CD4-positive, alpha-beta T cell (primary cell): ENCODE results near the gene AUTS2. TPM values are rescaled to one million over a fixed set of nuclear protein-coding genes. Genes with fewer than 3 reads are reported as not detected.

Experiments
- ATAC-seq: fragments of 200-7000 bp; cut with Tn5 transposase; one replicate; pipeline ENCODE4 v1.10.0; 2022; ENCODE audit warnings: mild to moderate bottlenecking; ENCODE audit not compliant: poor library complexity
- CTCF ChIA-PET: fragments of 350-600 bp; sonication (Branson Sonifier 250); formaldehyde crosslinking; loops from one replicate; lab custom pipeline; 2021; ENCODE audit warnings: antibody characterized with exemption, inconsistent platforms; lab: Charles Lee
- POLR2A ChIA-PET: fragments of 350-600 bp; sonication (Branson Sonifier 250); formaldehyde crosslinking; loops from one replicate; lab custom pipeline; 2021; ENCODE audit warnings: antibody characterized with exemption, inconsistent platforms; lab: Charles Lee
- DNase-seq, 14 experiments: peaks; one replicate each; pipeline ENCODE4 v3.0.0-alpha.2; 2013 to 2020; ENCODE audit warnings: mixed read lengths in 2 of 14
- H3K27ac ChIP-seq, 2 donors: one replicate each; pipeline versions ENCODE4 v1.5.1 to v1.7.0; 2013; ENCODE audit warnings: low read length in 2 of 2, low read depth in 1 of 2, mild to moderate bottlenecking in 1 of 2
- H3K27me3 ChIP-seq, 2 experiments: 1 replicate in 1 of 2; 2 replicates in 1 of 2; pipeline versions ENCODE4 v1.6.1 to v1.7.0; 2013; ENCODE audit warnings: low read length in 2 of 2, control low read depth in 1 of 2, mild to moderate bottlenecking in 1 of 2, moderate library complexity in 1 of 2; ENCODE audit not compliant: insufficient read depth in 2 of 2, control insufficient read depth in 1 of 2
- H3K36me3 ChIP-seq: one replicate; pipeline ENCODE4 v1.6.1; 2013; ENCODE audit warnings: low read length, control low read depth; ENCODE audit not compliant: insufficient read depth
- H3K4me1 ChIP-seq: one replicate; pipeline ENCODE4 v1.6.1; 2013; ENCODE audit warnings: low read length, control low read depth; ENCODE audit not compliant: insufficient read depth
- H3K4me3 ChIP-seq: one replicate; pipeline ENCODE4 v1.5.1; 2013; ENCODE audit warnings: mild to moderate bottlenecking, low read length, moderate library complexity
- H3K9me3 ChIP-seq, 2 experiments: 1 replicate in 1 of 2; 2 replicates in 1 of 2; pipeline versions ENCODE4 v1.6.1 to v1.7.0; 2013; ENCODE audit warnings: low read length in 2 of 2, mild to moderate bottlenecking in 2 of 2, control low read depth in 1 of 2, moderate library complexity in 1 of 2; ENCODE audit not compliant: control insufficient read depth in 1 of 2, insufficient read depth in 1 of 2
- H3K27ac Mint-ChIP-seq: one replicate; pipeline ENCODE4 v1.8.0; 2020; ENCODE audit warnings: mixed read lengths
- H3K27me3 Mint-ChIP-seq: one replicate; pipeline ENCODE4 v1.8.0; 2021; ENCODE audit warnings: mixed read lengths
- H3K36me3 Mint-ChIP-seq: one replicate; pipeline ENCODE4 v1.8.0; 2021; ENCODE audit warnings: low read depth, mixed read lengths
- H3K4me1 Mint-ChIP-seq: one replicate; pipeline ENCODE4 v1.8.0; 2021; ENCODE audit warnings: low read depth, mixed read lengths
- H3K4me3 Mint-ChIP-seq: one replicate; pipeline ENCODE4 v1.8.0; 2020; ENCODE audit warnings: mild to moderate bottlenecking, mixed read lengths
- H3K9me3 Mint-ChIP-seq: one replicate; pipeline ENCODE4 v1.8.0; 2020; ENCODE audit warnings: mixed read lengths
- intact Hi-C, 2 experiments: fragments of 100-400 bp; cut with DNase I in 1 of 2; cut with micrococcal nuclease in 1 of 2; formaldehyde crosslinking; loops; one replicate each; pipeline versions ENCODE4 v1.15.1 to v1.9.0; 2023 to 2025; cut with DNase I, micrococcal nuclease
- total RNA-seq, 174 experiments: library from RNA in 2 of 174; stranded (reverse) in 2 of 174; gene quantifications; one replicate each; pipeline ENCODE4 v1.2.3 and lab custom pipeline; 2021 to 2026
- TF ChIP-seq, protein P1 (sequence below): fragments of 200-600 bp; IDR thresholded peaks from one replicate; pipeline ENCODE4 v1.8.0; 2022; ENCODE audit warnings: antibody characterized with exemption, mild to moderate bottlenecking

AUTS2 gene
- total RNA-seq, 2 experiments from 2014 or later, result 43.6 to 47.6 TPM

DNA sequence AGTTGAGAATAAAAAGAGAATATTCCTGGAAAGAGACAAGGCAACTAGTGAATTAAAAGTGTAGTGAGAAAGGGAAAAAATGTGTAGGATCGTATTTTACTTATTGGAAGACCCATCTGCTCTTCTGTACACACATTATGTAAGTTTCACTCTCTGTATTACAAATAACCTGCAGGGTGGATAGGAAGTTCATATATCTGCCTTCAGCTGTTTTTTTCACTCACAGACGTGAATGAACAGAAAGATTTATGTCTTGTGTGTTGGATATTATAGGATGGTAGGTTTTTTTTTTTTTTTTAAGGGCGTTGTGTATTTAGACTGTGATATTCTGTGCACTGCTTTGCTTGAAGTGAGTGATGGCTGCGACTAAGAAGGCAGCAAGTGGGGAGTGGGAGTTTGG lies 266.5 kb downstream of the AUTS2 start:
- DNase-seq (no peak), ATAC-seq (no peak)
- Mint-ChIP-seq H3K27ac (no peak overlapping the region), H3K36me3 (no peaks in the 10 kb centered on the region), H3K27me3 (peaks cover 3% of the 10 kb centered on the region), H3K9me3 (no peaks in the 10 kb centered on the region), H3K4me1 (no peaks in the 10 kb centered on the region), H3K4me3 (no peak overlapping the region)
- no peaks in the 10 kb centered on the region for H3K9me3 ChIP-seq
- POLR2A ChIA-PET, result no interaction called here
- H3K36me3 ChIP-seq, result no peaks in the 10 kb centered on the region
- no peaks in the 10 kb centered on the region for H3K27me3 ChIP-seq
- H3K4me3 ChIP-seq, result no peak overlapping the region
- CTCF ChIA-PET, result no interaction called here
- TF ChIP-seq, protein P1, sequence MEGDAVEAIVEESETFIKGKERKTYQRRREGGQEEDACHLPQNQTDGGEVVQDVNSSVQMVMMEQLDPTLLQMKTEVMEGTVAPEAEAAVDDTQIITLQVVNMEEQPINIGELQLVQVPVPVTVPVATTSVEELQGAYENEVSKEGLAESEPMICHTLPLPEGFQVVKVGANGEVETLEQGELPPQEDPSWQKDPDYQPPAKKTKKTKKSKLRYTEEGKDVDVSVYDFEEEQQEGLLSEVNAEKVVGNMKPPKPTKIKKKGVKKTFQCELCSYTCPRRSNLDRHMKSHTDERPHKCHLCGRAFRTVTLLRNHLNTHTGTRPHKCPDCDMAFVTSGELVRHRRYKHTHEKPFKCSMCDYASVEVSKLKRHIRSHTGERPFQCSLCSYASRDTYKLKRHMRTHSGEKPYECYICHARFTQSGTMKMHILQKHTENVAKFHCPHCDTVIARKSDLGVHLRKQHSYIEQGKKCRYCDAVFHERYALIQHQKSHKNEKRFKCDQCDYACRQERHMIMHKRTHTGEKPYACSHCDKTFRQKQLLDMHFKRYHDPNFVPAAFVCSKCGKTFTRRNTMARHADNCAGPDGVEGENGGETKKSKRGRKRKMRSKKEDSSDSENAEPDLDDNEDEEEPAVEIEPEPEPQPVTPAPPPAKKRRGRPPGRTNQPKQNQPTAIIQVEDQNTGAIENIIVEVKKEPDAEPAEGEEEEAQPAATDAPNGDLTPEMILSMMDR, result no peak
- no peak overlapping the region for H3K27ac ChIP-seq
- no peaks in the 10 kb centered on the region for H3K4me1 ChIP-seq
- intact Hi-C loops, result no loop called here

DNA sequence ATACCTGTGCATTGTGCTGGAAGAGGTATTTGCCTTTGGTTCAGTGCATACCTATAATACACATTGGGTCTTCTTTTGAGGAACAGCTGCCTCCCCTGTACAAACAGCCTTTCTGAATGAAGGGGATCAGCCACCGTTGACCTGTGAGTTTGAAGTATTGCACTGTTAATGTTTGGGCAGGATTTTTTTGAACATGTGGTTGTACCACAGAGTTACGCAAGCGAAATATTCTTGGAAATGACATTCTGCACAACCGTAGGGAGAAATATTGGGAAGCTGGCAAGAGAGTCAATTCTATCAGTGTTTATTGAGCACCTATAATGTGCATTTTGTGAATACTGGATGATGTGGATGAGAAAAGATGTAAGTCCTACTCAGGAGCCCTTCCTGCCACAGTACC lies 270.6 kb downstream of the AUTS2 start:
- H3K4me1 ChIP-seq, result no peaks in the 10 kb centered on the region
- Mint-ChIP-seq H3K4me1 (no peaks in the 10 kb centered on the region), H3K4me3 (no peak overlapping the region), H3K9me3 (no peaks in the 10 kb centered on the region), H3K36me3 (no peaks in the 10 kb centered on the region), H3K27me3 (no peaks in the 10 kb centered on the region), H3K27ac (no peak overlapping the region)
- POLR2A ChIA-PET, result no interaction called here
- no peak overlapping the region for H3K4me3 ChIP-seq
- CTCF ChIA-PET, result no interaction called here
- no peaks in the 10 kb centered on the region for H3K27me3 ChIP-seq
- no peaks in the 10 kb centered on the region for H3K9me3 ChIP-seq
- H3K36me3 ChIP-seq, result no peaks in the 10 kb centered on the region
- H3K27ac ChIP-seq, result no peak overlapping the region
- ATAC-seq (no peak), DNase-seq (no peak)
- TF ChIP-seq, protein P1, result no peak
- intact Hi-C loops, result no loop called here

DNA sequence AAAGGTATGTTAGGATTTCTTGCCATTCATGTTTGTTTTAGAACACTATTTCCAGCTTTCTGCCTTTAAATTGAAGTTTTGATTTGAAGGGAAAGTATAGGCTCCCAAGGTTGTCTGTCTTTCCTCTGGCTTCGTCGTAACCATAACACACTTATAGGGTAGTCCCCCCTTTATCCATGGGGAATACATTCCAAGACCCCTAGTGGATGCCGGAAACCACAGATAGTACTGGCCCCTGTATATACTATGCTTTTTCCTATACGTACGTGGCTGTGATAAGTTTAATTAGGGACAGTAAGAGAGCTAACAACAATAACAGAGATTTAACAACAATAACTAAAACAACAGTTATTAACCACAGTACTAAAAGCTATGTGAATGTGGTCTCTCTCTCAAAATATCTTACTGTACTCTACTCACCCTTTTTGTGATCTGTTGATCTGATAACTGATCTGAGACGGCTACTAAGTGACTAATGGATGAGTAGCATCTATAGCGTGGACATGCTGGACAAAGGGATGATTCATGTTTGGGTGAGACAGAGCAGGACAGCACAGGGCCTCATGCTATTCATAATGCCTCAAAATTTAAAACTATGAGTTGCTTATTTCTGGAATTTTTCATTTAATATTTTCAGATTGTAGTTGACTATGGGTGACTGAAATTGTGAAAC lies 273.1 kb downstream of the AUTS2 start:
- POLR2A ChIA-PET, result no interaction called here
- TF ChIP-seq, protein P1, result no peak
- Mint-ChIP-seq H3K9me3 (no peaks in the 10 kb centered on the region), H3K36me3 (no peaks in the 10 kb centered on the region), H3K27me3 (no peaks in the 10 kb centered on the region), H3K4me3 (no peak overlapping the region), H3K27ac (no peak overlapping the region), H3K4me1 (no peaks in the 10 kb centered on the region)
- no peaks in the 10 kb centered on the region for H3K9me3 ChIP-seq
- intact Hi-C loops, result no loop called here
- no peak overlapping the region for H3K4me3 ChIP-seq
- DNase-seq (no peak), ATAC-seq (no peak)
- no peaks in the 10 kb centered on the region for H3K4me1 ChIP-seq
- CTCF ChIA-PET, result no interaction called here
- H3K27ac ChIP-seq, result no peak overlapping the region
- no peaks in the 10 kb centered on the region for H3K36me3 ChIP-seq
- no peaks in the 10 kb centered on the region for H3K27me3 ChIP-seq
